H9 (cell line): ENCODE results near the gene SMAD3. TPM values are rescaled to one million over a fixed set of nuclear protein-coding genes. Genes with fewer than 3 reads are reported as not detected.

Source experiments
- DNase-seq: peaks from one replicate; pipeline ENCODE4 v3.0.0-alpha.2; 2017
- H2AFZ ChIP-seq: one replicate; pipeline ENCODE4 v1.6.1; 2013; ENCODE audit warnings: mild to moderate bottlenecking, low read length, control low read depth, moderate library complexity
- H2AK5ac ChIP-seq: 2 replicates; pipeline ENCODE4 v1.6.1; 2013; ENCODE audit warnings: low read length, control low read depth, mixed read lengths; ENCODE audit not compliant: insufficient read length
- H2BK120ac ChIP-seq: one replicate; pipeline ENCODE4 v1.6.1; 2013; ENCODE audit warnings: low read depth, mild to moderate bottlenecking, low read length, control low read depth, inconsistent platforms; ENCODE audit not compliant: poor library complexity, severe bottlenecking
- H2BK12ac ChIP-seq: 2 replicates; pipeline ENCODE4 v1.6.1; 2013; ENCODE audit warnings: low read length, control low read depth, mixed read lengths, low read depth; ENCODE audit not compliant: insufficient read length
- H2BK15ac ChIP-seq: 2 replicates; pipeline ENCODE4 v1.6.1; 2013; ENCODE audit warnings: low read depth, low read length, control low read depth
- H2BK20ac ChIP-seq: one replicate; pipeline ENCODE4 v1.6.1; 2013; ENCODE audit warnings: low read depth, mild to moderate bottlenecking, low read length, control low read depth, inconsistent platforms; ENCODE audit not compliant: poor library complexity, severe bottlenecking
- H2BK5ac ChIP-seq: 2 replicates; pipeline ENCODE4 v1.6.1; 2013; ENCODE audit warnings: low read length, control low read depth, mixed read lengths; ENCODE audit not compliant: insufficient read length
- H3K14ac ChIP-seq: 2 replicates; pipeline ENCODE4 v1.6.1; 2013; ENCODE audit warnings: low read length, control low read depth; ENCODE audit not compliant: insufficient read depth
- H3K18ac ChIP-seq: 2 replicates; pipeline ENCODE4 v1.6.1; 2013; ENCODE audit warnings: low read depth, mild to moderate bottlenecking, mixed read lengths, low read length, control low read depth; ENCODE audit not compliant: insufficient read length
- H3K23ac ChIP-seq: 2 replicates; pipeline ENCODE4 v1.6.1; 2013; ENCODE audit warnings: low read length, control low read depth, mixed read lengths, low read depth; ENCODE audit not compliant: insufficient read length
- H3K23me2 ChIP-seq: 2 replicates; pipeline ENCODE4 v1.6.1; 2013; ENCODE audit warnings: low read depth, mild to moderate bottlenecking, mixed read lengths, low read length, control low read depth; ENCODE audit not compliant: insufficient read length, poor library complexity, severe bottlenecking
- H3K27ac ChIP-seq: 2 replicates; pipeline ENCODE4 v1.5.1; 2013; ENCODE audit warnings: low read length, control low read depth, mixed read lengths, low read depth; ENCODE audit not compliant: insufficient read length
- H3K27me3 ChIP-seq: 2 replicates; pipeline ENCODE4 v1.6.1; 2013; ENCODE audit warnings: low read length, control low read depth, inconsistent platforms; ENCODE audit not compliant: insufficient read depth
- H3K4ac ChIP-seq: 2 replicates; pipeline ENCODE4 v1.6.1; 2013; ENCODE audit warnings: low read depth, mild to moderate bottlenecking, control low read depth, inconsistent platforms, low read length, moderate library complexity
- H3K4me1 ChIP-seq: 2 replicates; pipeline ENCODE4 v1.6.1; 2013; ENCODE audit warnings: low read length, control low read depth, inconsistent platforms; ENCODE audit not compliant: insufficient read depth
- H3K4me2 ChIP-seq: 2 replicates; pipeline ENCODE4 v1.6.1; 2013; ENCODE audit warnings: low read length, control low read depth, mixed read lengths; ENCODE audit not compliant: insufficient read length, insufficient read depth
- H3K56ac ChIP-seq: 2 replicates; pipeline ENCODE4 v1.6.1; 2013; ENCODE audit warnings: low read depth, mild to moderate bottlenecking, mixed read lengths, low read length, control low read depth; ENCODE audit not compliant: insufficient read length
- H3K79me1 ChIP-seq: 2 replicates; pipeline ENCODE4 v1.6.1; 2013; ENCODE audit warnings: low read depth, mild to moderate bottlenecking, moderate library complexity, low read length, control low read depth, inconsistent platforms; ENCODE audit not compliant: insufficient read depth, poor library complexity, severe bottlenecking
- H3K79me2 ChIP-seq: 2 replicates; pipeline ENCODE4 v1.6.1; 2013; ENCODE audit warnings: low read length, control low read depth, inconsistent platforms; ENCODE audit not compliant: insufficient read depth
- H3K9ac ChIP-seq: 2 replicates; pipeline ENCODE4 v1.6.1; 2013; ENCODE audit warnings: low read length, control low read depth, mixed read lengths; ENCODE audit not compliant: insufficient read length; ENCODE audit errors: extremely low read depth
- H3K9me3 ChIP-seq: one replicate; pipeline ENCODE4 v1.6.1; 2013; ENCODE audit warnings: low read depth, low read length, inconsistent platforms; ENCODE audit not compliant: control insufficient read depth
- H3T11ph ChIP-seq: one replicate; pipeline ENCODE4 v1.6.1; 2013; ENCODE audit warnings: mild to moderate bottlenecking, low read length, control low read depth, inconsistent platforms
- H4K20me1 ChIP-seq: one replicate; pipeline ENCODE4 v1.6.1; 2013; ENCODE audit not compliant: control insufficient read depth, insufficient read length, insufficient read depth
- H4K5ac ChIP-seq: 2 replicates; pipeline ENCODE4 v1.6.1; 2013; ENCODE audit warnings: low read depth, mild to moderate bottlenecking, mixed read lengths, low read length, control low read depth; ENCODE audit not compliant: insufficient read length
- H4K8ac ChIP-seq: replicated peaks from 2 replicates; pipeline ENCODE4 v1.6.1; 2013; ENCODE audit warnings: low read length, control low read depth, mixed read lengths, low read depth; ENCODE audit not compliant: insufficient read length
- H4K91ac ChIP-seq: 2 replicates; pipeline ENCODE4 v1.6.1; 2013; ENCODE audit warnings: low read depth, mild to moderate bottlenecking, moderate library complexity, mixed read lengths, low read length, control low read depth; ENCODE audit not compliant: insufficient read length
- H3K27ac Mint-ChIP-seq, 3 experiments: 2 replicates in 2 of 3; 3 replicates in 1 of 3; pipeline ENCODE4 v1.8.0; 2020 to 2021; ENCODE audit warnings: mixed read lengths in 3 of 3, mild to moderate bottlenecking in 1 of 3, moderate library complexity in 1 of 3
- H3K27me3 Mint-ChIP-seq: 2 replicates; pipeline ENCODE4 v1.8.0; 2021; ENCODE audit warnings: low read depth, mild to moderate bottlenecking, moderate library complexity, mixed read lengths
- H3K36me3 Mint-ChIP-seq, 3 experiments: 2 replicates in 2 of 3; 3 replicates in 1 of 3; pipeline ENCODE4 v1.8.0; 2020 to 2021; ENCODE audit warnings: low read depth in 3 of 3, mixed read lengths in 3 of 3; ENCODE audit not compliant: insufficient read depth in 1 of 3
- H3K4me1 Mint-ChIP-seq, 2 experiments: 2 replicates each; pipeline ENCODE4 v1.8.0; 2020; ENCODE audit warnings: mixed read lengths in 2 of 2
- H3K4me3 Mint-ChIP-seq, 2 experiments: 2 replicates in 1 of 2; 3 replicates in 1 of 2; pipeline ENCODE4 v1.8.0; 2020 to 2021; ENCODE audit warnings: mild to moderate bottlenecking in 2 of 2, mixed read lengths in 2 of 2, moderate library complexity in 1 of 2
- H3K9me3 Mint-ChIP-seq, 2 experiments: 2 replicates in 1 of 2; 3 replicates in 1 of 2; pipeline ENCODE4 v1.8.0; 2020; ENCODE audit warnings: mild to moderate bottlenecking in 2 of 2, mixed read lengths in 2 of 2, moderate library complexity in 1 of 2
- WGBS: extraction: QIAGEN DNeasy Blood & Tissue Kit; methylation state at CpG from one replicate; pipeline ENCODE4 v1.1.7; 2013; ENCODE audit warnings: missing lambda C conversion rate, low lambda C conversion rate, mixed read lengths; ENCODE audit not compliant: insufficient read length; ENCODE audit errors: extremely low coverage; 5-methylcytosine and 5-hydroxymethylcytosine counted together
- total RNA-seq: library from RNA; stranded (reverse); gene quantifications from 2 replicates; pipeline ENCODE4 v1.2.1, GENCODE V29; 2021
- TF ChIP-seq, protein P1 (sequence below): fragments of 200-600 bp; sonication (generic); conservative IDR thresholded peaks from 3 replicates; pipeline ENCODE4 v1.8.0; 2021; ENCODE audit warnings: antibody characterized with exemption, mild to moderate bottlenecking

The SMAD3 gene
- total RNA-seq, 1 experiment from 2014 or later: 26.7 TPM

DNA sequence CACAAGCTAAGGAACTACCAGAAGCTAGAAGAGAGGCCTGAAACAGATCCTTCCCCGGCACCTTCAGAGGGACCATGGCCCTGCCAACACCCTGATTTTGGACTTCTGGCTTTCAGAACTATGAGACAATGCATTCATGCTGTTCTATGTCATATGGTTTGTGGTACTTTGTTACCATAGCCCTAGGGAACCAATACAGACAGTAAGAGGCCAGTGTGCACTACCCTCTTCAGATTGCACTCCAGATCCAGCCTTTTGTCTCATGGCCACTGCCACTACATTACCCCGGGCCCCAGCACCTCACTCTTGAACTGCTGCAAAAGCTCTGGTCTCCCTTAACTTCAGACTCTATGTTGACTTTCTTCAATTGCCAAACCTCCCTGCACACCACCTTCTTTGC, 165.1 kb downstream of the SMAD3 start:
- Histone ChIP-seq H3K27ac (no peak overlapping the region), H4K20me1 (no peaks in the 10 kb centered on the region), H3K23me2 (no peaks in the 10 kb centered on the region), H3K79me1 (no peaks in the 10 kb centered on the region), H2BK5ac (no peak overlapping the region), H3K56ac (no peak overlapping the region), H3K23ac (no peak overlapping the region), H4K5ac (no peak overlapping the region), H3K4me1 (no peaks in the 10 kb centered on the region), H2BK15ac (no peak overlapping the region), H3K4me2 (no peak overlapping the region), H2BK20ac (no peak overlapping the region), H3K79me2 (no peaks in the 10 kb centered on the region), H3K9ac (no peak overlapping the region), H3K14ac (no peak overlapping the region), H3K9me3 (no peaks in the 10 kb centered on the region), H4K8ac (no peak overlapping the region), H2AFZ (no peak overlapping the region), H4K91ac (no peak overlapping the region), H3K18ac (no peak overlapping the region), H2AK5ac (no peak overlapping the region), H2BK120ac (no peak overlapping the region), H3K4ac (no peak overlapping the region), H3K27me3 (no peaks in the 10 kb centered on the region), H3T11ph (no peak overlapping the region), H2BK12ac (no peak overlapping the region)
- TF ChIP-seq, protein P1, sequence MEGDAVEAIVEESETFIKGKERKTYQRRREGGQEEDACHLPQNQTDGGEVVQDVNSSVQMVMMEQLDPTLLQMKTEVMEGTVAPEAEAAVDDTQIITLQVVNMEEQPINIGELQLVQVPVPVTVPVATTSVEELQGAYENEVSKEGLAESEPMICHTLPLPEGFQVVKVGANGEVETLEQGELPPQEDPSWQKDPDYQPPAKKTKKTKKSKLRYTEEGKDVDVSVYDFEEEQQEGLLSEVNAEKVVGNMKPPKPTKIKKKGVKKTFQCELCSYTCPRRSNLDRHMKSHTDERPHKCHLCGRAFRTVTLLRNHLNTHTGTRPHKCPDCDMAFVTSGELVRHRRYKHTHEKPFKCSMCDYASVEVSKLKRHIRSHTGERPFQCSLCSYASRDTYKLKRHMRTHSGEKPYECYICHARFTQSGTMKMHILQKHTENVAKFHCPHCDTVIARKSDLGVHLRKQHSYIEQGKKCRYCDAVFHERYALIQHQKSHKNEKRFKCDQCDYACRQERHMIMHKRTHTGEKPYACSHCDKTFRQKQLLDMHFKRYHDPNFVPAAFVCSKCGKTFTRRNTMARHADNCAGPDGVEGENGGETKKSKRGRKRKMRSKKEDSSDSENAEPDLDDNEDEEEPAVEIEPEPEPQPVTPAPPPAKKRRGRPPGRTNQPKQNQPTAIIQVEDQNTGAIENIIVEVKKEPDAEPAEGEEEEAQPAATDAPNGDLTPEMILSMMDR: no peak
- Mint-ChIP-seq H3K27me3 (no peaks in the 10 kb centered on the region), H3K27ac (0 out of 7 replicates have a peak overlapping the region, but pooled peaks of 1 of the 3 experiments have one; percentile 16), H3K9me3 (no peaks in the 10 kb centered on the region), H3K36me3 (peaks cover 6 to 52% (median 37%) of the 10 kb centered on the region in 3 experiments; a peak in 6 of 7 replicates), H3K4me3 (no peak overlapping the region), H3K4me1 (no peaks in the 10 kb centered on the region)
- WGBS: no CpG with 5 or more reads among the region's 2 CpGs
- DNase-seq: no peak
